ENCODE measurements around the gene UBR3. TPM values are rescaled to one million over a fixed set of nuclear protein-coding genes. Genes with fewer than 3 reads are reported as not detected.

The UBR3 gene
- total RNA-seq, 4 donors from 2014 or later, result 101 to 192 (median 114) TPM

DNA sequence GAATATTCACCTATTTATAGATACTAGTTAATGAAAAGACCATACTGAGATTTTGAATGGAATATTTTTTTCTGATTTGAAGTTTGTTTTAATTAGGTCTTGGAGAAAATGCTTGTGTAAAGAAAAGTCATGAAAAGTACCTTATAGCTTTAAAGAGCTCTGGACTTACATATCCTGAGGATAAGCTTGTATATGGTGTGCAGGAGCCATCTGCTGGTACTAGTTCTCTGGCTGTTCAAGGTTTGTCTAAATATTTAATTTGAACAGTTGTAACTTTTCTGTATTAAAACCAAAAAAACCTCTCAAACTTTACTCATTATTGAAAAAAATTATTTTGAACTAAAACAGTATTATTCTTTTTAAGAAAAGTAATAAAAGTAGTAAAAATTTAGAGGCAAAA lies 50.1 kb downstream of the UBR3 start:
- no peaks in the 10 kb centered on the region for H3K9me3 ChIP-seq
- no peaks in the 10 kb centered on the region for H3K27me3 ChIP-seq
- peaks cover 0 to 3% of the 10 kb centered on the region in 2 donors for H3K4me1 ChIP-seq
- peaks cover 0 to 6% of the 10 kb centered on the region in 2 donors for H3K36me3 ChIP-seq
- no peak overlapping the region for H3K27ac ChIP-seq
- TF ChIP-seq, protein P1, sequence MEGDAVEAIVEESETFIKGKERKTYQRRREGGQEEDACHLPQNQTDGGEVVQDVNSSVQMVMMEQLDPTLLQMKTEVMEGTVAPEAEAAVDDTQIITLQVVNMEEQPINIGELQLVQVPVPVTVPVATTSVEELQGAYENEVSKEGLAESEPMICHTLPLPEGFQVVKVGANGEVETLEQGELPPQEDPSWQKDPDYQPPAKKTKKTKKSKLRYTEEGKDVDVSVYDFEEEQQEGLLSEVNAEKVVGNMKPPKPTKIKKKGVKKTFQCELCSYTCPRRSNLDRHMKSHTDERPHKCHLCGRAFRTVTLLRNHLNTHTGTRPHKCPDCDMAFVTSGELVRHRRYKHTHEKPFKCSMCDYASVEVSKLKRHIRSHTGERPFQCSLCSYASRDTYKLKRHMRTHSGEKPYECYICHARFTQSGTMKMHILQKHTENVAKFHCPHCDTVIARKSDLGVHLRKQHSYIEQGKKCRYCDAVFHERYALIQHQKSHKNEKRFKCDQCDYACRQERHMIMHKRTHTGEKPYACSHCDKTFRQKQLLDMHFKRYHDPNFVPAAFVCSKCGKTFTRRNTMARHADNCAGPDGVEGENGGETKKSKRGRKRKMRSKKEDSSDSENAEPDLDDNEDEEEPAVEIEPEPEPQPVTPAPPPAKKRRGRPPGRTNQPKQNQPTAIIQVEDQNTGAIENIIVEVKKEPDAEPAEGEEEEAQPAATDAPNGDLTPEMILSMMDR (IDR thresholded peaks at IDR 0.05), result peak in 4 of 6 experiments; percentile 31 to 37 (median 34)
- TF ChIP-seq POLR2A (IDR thresholded peaks at IDR 0.05), result no peak
- no peak overlapping the region for H3K4me3 ChIP-seq (replicated peaks in 1 of 3)
- no peak for DNase-seq
- intact Hi-C loops (cut with DNase I), result no loop called here

GRCh38 chr2:169887120-169887519 lies 59.9 kb downstream of the UBR3 start:
- H3K27me3 ChIP-seq, result no peaks in the 10 kb centered on the region
- no peaks in the 10 kb centered on the region for H3K36me3 ChIP-seq
- no peaks in the 10 kb centered on the region for H3K9me3 ChIP-seq
- H3K4me1 ChIP-seq, result peaks cover 11 to 20% of the 10 kb centered on the region in 2 donors
- intact Hi-C loops (cut with DNase I), result no loop called here
- 68 to 72% methylated on average over 1 of the region's 1 CpG for WGBS, 2 donors
- no peak for DNase-seq
- no peak overlapping the region for H3K4me3 ChIP-seq (replicated peaks in 1 of 3)
- TF ChIP-seq POLR2A (IDR thresholded peaks at IDR 0.05), result no peak
- TF ChIP-seq, protein P1 (IDR thresholded peaks at IDR 0.05), result no peak
- no peak overlapping the region for H3K27ac ChIP-seq

GRCh38 chr2:169891593-169892298 lies 64.5 kb downstream of the UBR3 start:
- Histone ChIP-seq H3K27ac (peak overlapping the region; percentile 1 to 47 (median 15)), H3K4me3 (replicated peaks in 1 of 3) (no peak overlapping the region), H3K4me1 (peaks cover 12 to 17% of the 10 kb centered on the region in 2 donors), H3K27me3 (no peaks in the 10 kb centered on the region), H3K9me3 (no peaks in the 10 kb centered on the region), H3K36me3 (no peaks in the 10 kb centered on the region)
- intact Hi-C loops (cut with DNase I), result no loop called here
- WGBS, 2 donors, result 42 to 59% methylated on average over 3 of the region's 3 CpGs
- TF ChIP-seq, protein P1 (IDR thresholded peaks at IDR 0.05), result no peak
- no peak for TF ChIP-seq POLR2A (IDR thresholded peaks at IDR 0.05)
- no peak for DNase-seq

GRCh38 chr2:169892951-169893350 lies 65.7 kb downstream of the UBR3 start:
- H3K9me3 ChIP-seq, result no peaks in the 10 kb centered on the region
- TF ChIP-seq, protein P1 (IDR thresholded peaks at IDR 0.05), result no peak
- TF ChIP-seq POLR2A (IDR thresholded peaks at IDR 0.05), result no peak
- H3K36me3 ChIP-seq, result no peaks in the 10 kb centered on the region
- peaks cover 12 to 13% of the 10 kb centered on the region in 2 donors for H3K4me1 ChIP-seq
- H3K4me3 ChIP-seq (replicated peaks in 1 of 3), result no peak overlapping the region
- no peaks in the 10 kb centered on the region for H3K27me3 ChIP-seq
- 92 to 100% methylated on average over 1 of the region's 1 CpG for WGBS, 2 donors
- intact Hi-C loops (cut with DNase I), result no loop called here
- DNase-seq, result no peak
- H3K27ac ChIP-seq, result peak overlapping the region in 2 of 3 donors; percentile 1 to 47

GRCh38 chr2:169895294-169895985 lies 68.2 kb downstream of the UBR3 start:
- no peak for DNase-seq
- no peaks in the 10 kb centered on the region for H3K9me3 ChIP-seq
- no peaks in the 10 kb centered on the region for H3K27me3 ChIP-seq
- TF ChIP-seq, protein P1 (IDR thresholded peaks at IDR 0.05), result no peak
- no peak for TF ChIP-seq POLR2A (IDR thresholded peaks at IDR 0.05)
- H3K36me3 ChIP-seq, result no peaks in the 10 kb centered on the region
- peaks cover 12 to 13% of the 10 kb centered on the region in 2 donors for H3K4me1 ChIP-seq
- no peak overlapping the region for H3K27ac ChIP-seq
- 97 to 98% methylated on average over 3 of the region's 3 CpGs for WGBS, 2 donors
- H3K4me3 ChIP-seq (replicated peaks in 1 of 3), result no peak overlapping the region
- intact Hi-C loops (cut with DNase I), result no loop called here
